HCT116 (cell line): ENCODE results near the gene RCAN2. TPM values are rescaled to one million over a fixed set of nuclear protein-coding genes. Genes with fewer than 3 reads are reported as not detected.

ENCODE experiments used
- ATAC-seq: fragments of 200-7000 bp; cut with Tn5 transposase; 2 replicates; pipeline ENCODE4 v1.9.1; 2020; ENCODE audit warnings: mild to moderate bottlenecking, moderate library complexity
- BruUV-seq: library from RNA; stranded (reverse); fragments of 400-500 nt; replicated peaks from 2 replicates; lab custom pipeline; 2021; lab: Mats Ljungman, UMichigan
- CTCF ChIA-PET: fragments of 300-600 bp; sonication (Branson Sonifier 250); formaldehyde crosslinking; loops from one replicate; lab custom pipeline; 2021; ENCODE audit warnings: antibody characterized with exemption; lab: Charles Lee
- POLR2A ChIA-PET: fragments of 300-600, 350-600 bp; sonication (Branson Sonifier 250); formaldehyde crosslinking; loops from one replicate; lab custom pipeline; 2021; ENCODE audit warnings: antibody characterized with exemption; lab: Charles Lee
- RAD21 ChIA-PET, 2 experiments: fragments of 300-600 bp; sonication (Branson Sonifier 250); formaldehyde crosslinking; loops; one replicate each; lab custom pipeline; 2023; ENCODE audit warnings: low total read pairs in 2 of 2; ENCODE audit not compliant: uncharacterized antibody in 2 of 2, unreplicated experiment in 2 of 2, low non-redundant PET in 1 of 2; lab: Charles Lee
- DNase-seq: peaks from one replicate; pipeline ENCODE4 v3.0.0-alpha.2; 2010; ENCODE audit warnings: low read depth, low spot score
- H2AFZ ChIP-seq: fragments of 200-600 bp; shearing (Covaris generic), sonication (generic); 2 replicates; pipeline ENCODE4 v1.6.1; 2017; ENCODE audit warnings: low read depth, mixed run types, mixed read lengths, antibody characterized with exemption, low read length; ENCODE audit not compliant: poor library complexity, severe bottlenecking
- H3K27ac ChIP-seq: 2 replicates; pipeline ENCODE4 v1.5.1; 2012; ENCODE audit warnings: low read depth, low read length
- H3K27me3 ChIP-seq: fragments of 200-600 bp; sonication (generic); 2 replicates; pipeline ENCODE4 v1.6.1; 2016; ENCODE audit warnings: mixed run types, low read length, mixed read lengths; ENCODE audit not compliant: insufficient read depth
- H3K36me3 ChIP-seq, 2 experiments: fragments of 200-500 bp in 1 of 2; fragments of 200-600 bp in 1 of 2; sonication (Bioruptor generic) in 1 of 2; sonication (generic) in 1 of 2; 2 replicates each; pipeline versions ENCODE4 v1.5.1 to v1.6.1; 2014 to 2016; ENCODE audit warnings: low read length in 2 of 2, inconsistent platforms in 1 of 2, mixed read lengths in 1 of 2, mixed run types in 1 of 2; ENCODE audit not compliant: insufficient read depth in 2 of 2, control insufficient read depth in 1 of 2
- H3K4me1 ChIP-seq, 2 experiments: fragments of 200-600 bp in 1 of 2; sonication (generic) in 1 of 2; 2 replicates each; pipeline versions ENCODE4 v1.5.1 to v1.6.1; 2012 to 2017; ENCODE audit warnings: low read length in 2 of 2, inconsistent platforms in 1 of 2, mild to moderate bottlenecking in 1 of 2, mixed read lengths in 1 of 2, mixed run types in 1 of 2, moderate library complexity in 1 of 2; ENCODE audit not compliant: insufficient read depth in 2 of 2, control insufficient read depth in 1 of 2
- H3K4me2 ChIP-seq: fragments of 200-600 bp; sonication (generic); 2 replicates; pipeline ENCODE4 v1.6.1; 2017; ENCODE audit warnings: mixed run types, low read length, mixed read lengths
- H3K4me3 ChIP-seq, 2 experiments: fragments of 200-600 bp in 1 of 2; sonication (generic) in 1 of 2; replicated peaks in 1 of 2; 2 replicates each; pipeline ENCODE4 v1.5.1; 2011 to 2016; ENCODE audit warnings: low read length in 2 of 2, control low read depth in 1 of 2, low read depth in 1 of 2, mild to moderate bottlenecking in 1 of 2, mixed read lengths in 1 of 2, mixed run types in 1 of 2
- H3K79me2 ChIP-seq: fragments of 200-600 bp; sonication (generic); 2 replicates; pipeline ENCODE4 v1.6.1; 2017; ENCODE audit warnings: mild to moderate bottlenecking, mixed run types, low read length, moderate library complexity, mixed read lengths; ENCODE audit not compliant: insufficient read depth
- H3K9ac ChIP-seq: fragments of 200-600 bp; sonication (generic); 2 replicates; pipeline ENCODE4 v1.6.1; 2016; ENCODE audit warnings: low read length, mixed read lengths
- H3K9me2 ChIP-seq: fragments of 200-600 bp; sonication (generic), shearing (Covaris generic); 2 replicates; pipeline ENCODE4 v1.6.1; 2017; ENCODE audit warnings: mixed run types, mild to moderate bottlenecking, moderate library complexity; ENCODE audit not compliant: insufficient read depth
- H3K9me3 ChIP-seq, 2 experiments: fragments of 200-500 bp in 1 of 2; fragments of 200-600 bp in 1 of 2; sonication (Bioruptor generic) in 1 of 2; sonication (generic) in 1 of 2; 2 replicates each; pipeline ENCODE4 v1.6.1; 2014 to 2017; ENCODE audit warnings: low read length in 2 of 2, mixed read lengths in 2 of 2, inconsistent platforms in 1 of 2, low read depth in 1 of 2, mild to moderate bottlenecking in 1 of 2, mixed run types in 1 of 2, moderate library complexity in 1 of 2; ENCODE audit not compliant: control insufficient read depth in 1 of 2, insufficient read depth in 1 of 2
- H4K20me1 ChIP-seq: fragments of 200-600 bp; sonication (generic), shearing (Covaris generic); 2 replicates; pipeline ENCODE4 v1.6.1; 2017; ENCODE audit warnings: mixed run types, mild to moderate bottlenecking, moderate library complexity; ENCODE audit not compliant: insufficient read depth
- CEBPB ChIP-seq: IDR thresholded peaks from 2 replicates; pipeline ENCODE4 v1.6.1; 2012; ENCODE audit warnings: low read depth
- EZH2phosphoT487 ChIP-seq: fragments of 200-600 bp; IDR thresholded peaks from 2 replicates; pipeline ENCODE4 v1.6.1; 2018; ENCODE audit warnings: antibody characterized with exemption, borderline replicate concordance
- FOSL1 ChIP-seq: IDR thresholded peaks from 2 replicates; pipeline ENCODE4 v1.6.1; 2012; ENCODE audit warnings: low read depth
- JUND ChIP-seq: IDR thresholded peaks from 2 replicates; pipeline ENCODE4 v1.6.1; 2012
- POLR2A ChIP-seq: IDR thresholded peaks from 2 replicates; pipeline ENCODE4 v1.7.0; 2011; ENCODE audit warnings: borderline replicate concordance; ENCODE audit not compliant: insufficient read depth, insufficient read length; ENCODE audit errors: extremely low read depth
- RAD21 ChIP-seq: IDR thresholded peaks from 2 replicates; pipeline ENCODE4 v1.6.1; 2012; ENCODE audit warnings: low read depth, mild to moderate bottlenecking
- SIN3A ChIP-seq: IDR thresholded peaks from 2 replicates; pipeline ENCODE4 v1.6.1; 2012; ENCODE audit warnings: low read depth
- TCF7L2 ChIP-seq: IDR thresholded peaks from 2 replicates; pipeline ENCODE4 v1.7.0; 2011; ENCODE audit warnings: borderline replicate concordance, inconsistent platforms; ENCODE audit not compliant: insufficient read depth, insufficient read length; ENCODE audit errors: extremely low read depth
- YY1 ChIP-seq: IDR thresholded peaks from 2 replicates; pipeline ENCODE4 v1.6.1; 2011; ENCODE audit warnings: low read length, low read depth, moderate library complexity, mild to moderate bottlenecking; ENCODE audit not compliant: insufficient replicate concordance; ENCODE audit errors: extremely low read depth
- intact Hi-C: fragments of 100-400 bp; cut with micrococcal nuclease; formaldehyde crosslinking; loops from 2 replicates; pipeline ENCODE4 v1.10.0; 2022
- total RNA-seq: library from RNA; stranded (reverse); gene quantifications from one replicate; pipeline ENCODE4 v1.2.1, GENCODE V29; 2021; ENCODE audit not compliant: unreplicated experiment
- TF ChIP-seq, protein P1 (sequence below): IDR thresholded peaks from 2 replicates; pipeline ENCODE4 v1.6.1; 2012; ENCODE audit warnings: low read depth
- TF ChIP-seq, protein P2 (sequence below): IDR thresholded peaks from 2 replicates; pipeline ENCODE4 v1.6.1; 2012
- TF ChIP-seq, protein P3 (sequence below), 3 experiments: fragments of 200-600 bp in 1 of 3; sonication (generic) in 1 of 3; IDR thresholded peaks in 2 of 3; conservative IDR thresholded peaks in 1 of 3; 2 replicates each; pipeline ENCODE4 v1.5.1; 2012 to 2017; ENCODE audit warnings: low read depth in 2 of 3, low read length in 2 of 3, antibody characterized with exemption in 1 of 3, borderline replicate concordance in 1 of 3, control low read depth in 1 of 3, mild to moderate bottlenecking in 1 of 3, mixed read lengths in 1 of 3, mixed run types in 1 of 3, moderate library complexity in 1 of 3; ENCODE audit not compliant: insufficient read depth in 1 of 3
- TF ChIP-seq, protein P4 (sequence below): IDR thresholded peaks from 2 replicates; pipeline ENCODE4 v1.6.1; 2012

Gene RCAN2
- total RNA-seq, 1 experiment from 2014 or later = 0.57 TPM

DNA sequence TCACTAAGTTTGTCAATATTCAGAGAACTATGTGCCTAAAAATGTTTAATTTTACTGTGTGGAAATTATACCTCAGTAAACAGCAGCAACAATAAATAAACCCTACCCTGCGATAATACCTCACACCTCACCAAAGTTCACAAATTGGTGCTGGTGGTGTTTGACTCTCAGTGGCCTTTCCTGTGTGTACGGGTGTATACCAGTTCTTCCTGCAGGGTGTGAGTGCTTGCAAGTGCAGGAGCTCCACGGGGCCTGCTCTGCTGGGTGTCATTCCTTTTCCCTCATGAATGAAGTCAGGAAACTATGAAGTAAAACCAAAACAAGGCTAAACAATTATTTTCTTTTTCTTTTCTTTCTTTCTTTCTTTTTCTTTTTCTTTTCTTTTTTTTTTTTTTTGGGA is 316.3 kb downstream of the RCAN2 start:
- Histone ChIP-seq H3K4me1 (peaks cover 0 to 9% of the 10 kb centered on the region in 2 experiments; a peak in 3 of 4 replicates), H3K27me3 (no peaks in the 10 kb centered on the region), H3K79me2 (no peaks in the 10 kb centered on the region), H4K20me1 (no peaks in the 10 kb centered on the region), H3K4me3 (no peak overlapping the region), H3K4me2 (no peak overlapping the region), H3K9me3 (no peaks in the 10 kb centered on the region), H2AFZ (no peak overlapping the region), H3K9ac (no peak overlapping the region), H3K9me2 (no peaks in the 10 kb centered on the region; the same call in 1 of the 2 replicates), H3K27ac (no peak overlapping the region), H3K36me3 (no peaks in the 10 kb centered on the region)
- RAD21 ChIA-PET = no interaction called here
- ATAC-seq (no peak), DNase-seq (no peak)
- CTCF ChIA-PET = no interaction called here
- POLR2A ChIA-PET = no interaction called here
- no TSS peak for BruUV-seq
- intact Hi-C loops = no loop called here
- TF ChIP-seq TCF7L2 (no peak), POLR2A (no peak), FOSL1 (no peak), RAD21 (no peak), CEBPB (no peak), YY1 (no peak), JUND (no peak), SIN3A (no peak), EZH2phosphoT487 (no peak)
- TF ChIP-seq, protein P1, sequence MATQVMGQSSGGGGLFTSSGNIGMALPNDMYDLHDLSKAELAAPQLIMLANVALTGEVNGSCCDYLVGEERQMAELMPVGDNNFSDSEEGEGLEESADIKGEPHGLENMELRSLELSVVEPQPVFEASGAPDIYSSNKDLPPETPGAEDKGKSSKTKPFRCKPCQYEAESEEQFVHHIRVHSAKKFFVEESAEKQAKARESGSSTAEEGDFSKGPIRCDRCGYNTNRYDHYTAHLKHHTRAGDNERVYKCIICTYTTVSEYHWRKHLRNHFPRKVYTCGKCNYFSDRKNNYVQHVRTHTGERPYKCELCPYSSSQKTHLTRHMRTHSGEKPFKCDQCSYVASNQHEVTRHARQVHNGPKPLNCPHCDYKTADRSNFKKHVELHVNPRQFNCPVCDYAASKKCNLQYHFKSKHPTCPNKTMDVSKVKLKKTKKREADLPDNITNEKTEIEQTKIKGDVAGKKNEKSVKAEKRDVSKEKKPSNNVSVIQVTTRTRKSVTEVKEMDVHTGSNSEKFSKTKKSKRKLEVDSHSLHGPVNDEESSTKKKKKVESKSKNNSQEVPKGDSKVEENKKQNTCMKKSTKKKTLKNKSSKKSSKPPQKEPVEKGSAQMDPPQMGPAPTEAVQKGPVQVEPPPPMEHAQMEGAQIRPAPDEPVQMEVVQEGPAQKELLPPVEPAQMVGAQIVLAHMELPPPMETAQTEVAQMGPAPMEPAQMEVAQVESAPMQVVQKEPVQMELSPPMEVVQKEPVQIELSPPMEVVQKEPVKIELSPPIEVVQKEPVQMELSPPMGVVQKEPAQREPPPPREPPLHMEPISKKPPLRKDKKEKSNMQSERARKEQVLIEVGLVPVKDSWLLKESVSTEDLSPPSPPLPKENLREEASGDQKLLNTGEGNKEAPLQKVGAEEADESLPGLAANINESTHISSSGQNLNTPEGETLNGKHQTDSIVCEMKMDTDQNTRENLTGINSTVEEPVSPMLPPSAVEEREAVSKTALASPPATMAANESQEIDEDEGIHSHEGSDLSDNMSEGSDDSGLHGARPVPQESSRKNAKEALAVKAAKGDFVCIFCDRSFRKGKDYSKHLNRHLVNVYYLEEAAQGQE = no peak
- TF ChIP-seq, protein P2, sequence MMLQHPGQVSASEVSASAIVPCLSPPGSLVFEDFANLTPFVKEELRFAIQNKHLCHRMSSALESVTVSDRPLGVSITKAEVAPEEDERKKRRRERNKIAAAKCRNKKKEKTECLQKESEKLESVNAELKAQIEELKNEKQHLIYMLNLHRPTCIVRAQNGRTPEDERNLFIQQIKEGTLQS = no peak
- TF ChIP-seq, protein P3, sequence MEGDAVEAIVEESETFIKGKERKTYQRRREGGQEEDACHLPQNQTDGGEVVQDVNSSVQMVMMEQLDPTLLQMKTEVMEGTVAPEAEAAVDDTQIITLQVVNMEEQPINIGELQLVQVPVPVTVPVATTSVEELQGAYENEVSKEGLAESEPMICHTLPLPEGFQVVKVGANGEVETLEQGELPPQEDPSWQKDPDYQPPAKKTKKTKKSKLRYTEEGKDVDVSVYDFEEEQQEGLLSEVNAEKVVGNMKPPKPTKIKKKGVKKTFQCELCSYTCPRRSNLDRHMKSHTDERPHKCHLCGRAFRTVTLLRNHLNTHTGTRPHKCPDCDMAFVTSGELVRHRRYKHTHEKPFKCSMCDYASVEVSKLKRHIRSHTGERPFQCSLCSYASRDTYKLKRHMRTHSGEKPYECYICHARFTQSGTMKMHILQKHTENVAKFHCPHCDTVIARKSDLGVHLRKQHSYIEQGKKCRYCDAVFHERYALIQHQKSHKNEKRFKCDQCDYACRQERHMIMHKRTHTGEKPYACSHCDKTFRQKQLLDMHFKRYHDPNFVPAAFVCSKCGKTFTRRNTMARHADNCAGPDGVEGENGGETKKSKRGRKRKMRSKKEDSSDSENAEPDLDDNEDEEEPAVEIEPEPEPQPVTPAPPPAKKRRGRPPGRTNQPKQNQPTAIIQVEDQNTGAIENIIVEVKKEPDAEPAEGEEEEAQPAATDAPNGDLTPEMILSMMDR (IDR thresholded peaks at IDR 0.05 in 2 of 3, conservative IDR thresholded peaks at IDR 0.05 in 1 of 3; ENCODE audit: borderline replicate concordance in 1 of 3, insufficient read depth in 1 of 3, low read depth in 2 of 3, low read length in 2 of 3) = no peak
- TF ChIP-seq, protein P4, sequence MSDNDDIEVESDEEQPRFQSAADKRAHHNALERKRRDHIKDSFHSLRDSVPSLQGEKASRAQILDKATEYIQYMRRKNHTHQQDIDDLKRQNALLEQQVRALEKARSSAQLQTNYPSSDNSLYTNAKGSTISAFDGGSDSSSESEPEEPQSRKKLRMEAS = no peak
